Endometrial microvascular endothelial cells (primary cell): ENCODE measurements around the gene DDX3X. TPM values are rescaled to one million over a fixed set of nuclear protein-coding genes. Genes with fewer than 3 reads are reported as not detected.
"Not testable (repeated sequence)": the region's sequence is repeated elsewhere in the genome, so short reads cannot be mapped to it uniquely, and the experiment has no call there.

ENCODE experiments used
- in situ Hi-C: cut with HindIII; loops from 2 replicates; pipeline ENCODE4 v1.10.0; 2017; ENCODE audit warnings: low sequenced_read_pairs, low pct_unique_long_range_greater_than_20kb; ENCODE audit errors: inconsistent ontology term
- total RNA-seq: library from RNA; depleted of rRNA; stranded (reverse); fragments of >200 nt; gene quantifications from one replicate; pipeline ENCODE4 v1.2.3, GENCODE V29; 2015; ENCODE audit errors: inconsistent ontology term

The DDX3X gene
- total RNA-seq, result 242 TPM

DNA sequence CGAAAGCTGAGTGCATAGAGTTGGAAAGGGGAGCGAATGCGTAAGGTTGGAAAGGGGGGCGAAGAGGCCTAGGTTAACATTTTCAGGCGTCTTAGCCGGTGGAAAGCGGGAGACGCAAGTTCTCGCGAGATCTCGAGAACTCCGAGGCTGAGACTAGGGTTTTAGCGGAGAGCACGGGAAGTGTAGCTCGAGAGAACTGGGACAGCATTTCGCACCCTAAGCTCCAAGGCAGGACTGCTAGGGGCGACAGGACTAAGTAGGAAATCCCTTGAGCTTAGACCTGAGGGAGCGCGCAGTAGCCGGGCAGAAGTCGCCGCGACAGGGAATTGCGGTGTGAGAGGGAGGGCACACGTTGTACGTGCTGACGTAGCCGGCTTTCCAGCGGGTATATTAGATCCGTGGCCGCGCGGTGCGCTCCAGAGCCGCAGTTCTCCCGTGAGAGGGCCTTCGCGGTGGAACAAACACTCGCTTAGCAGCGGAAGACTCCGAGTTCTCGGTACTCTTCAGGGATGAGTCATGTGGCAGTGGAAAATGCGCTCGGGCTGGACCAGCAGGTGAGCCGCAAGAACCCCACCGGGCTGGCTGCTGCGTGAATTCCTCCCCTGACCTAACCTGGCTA, at the start of gene DDX3X:
DDX3X (plus strand) TSS at position 419 of the 619 bp plus-strand sequence; CDS start at position 510, 91 bp downstream.
- in situ Hi-C loops, result no loop called here

DNA sequence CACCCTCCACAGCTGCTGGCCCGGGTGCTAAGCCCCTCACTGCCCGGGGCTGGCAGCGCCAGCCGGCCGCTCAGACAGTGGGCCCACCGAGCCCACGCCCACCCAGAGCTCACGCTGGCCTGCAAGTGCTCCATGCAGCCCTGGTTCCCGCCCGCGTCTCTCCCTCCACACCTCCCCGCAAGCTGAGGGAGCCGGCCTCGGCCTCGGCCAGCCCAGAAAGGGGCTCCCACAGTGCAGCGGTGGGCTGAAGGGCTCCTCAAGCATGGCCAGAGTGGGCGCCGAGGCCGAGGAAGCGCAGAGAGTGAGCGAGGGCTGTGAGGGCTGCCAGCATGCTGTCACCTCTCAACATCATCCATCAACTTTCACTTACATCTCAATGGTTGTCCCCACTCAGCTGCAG, 48.0 kb upstream of the DDX3X start:
- in situ Hi-C loops, result not testable (repeated sequence)

DNA sequence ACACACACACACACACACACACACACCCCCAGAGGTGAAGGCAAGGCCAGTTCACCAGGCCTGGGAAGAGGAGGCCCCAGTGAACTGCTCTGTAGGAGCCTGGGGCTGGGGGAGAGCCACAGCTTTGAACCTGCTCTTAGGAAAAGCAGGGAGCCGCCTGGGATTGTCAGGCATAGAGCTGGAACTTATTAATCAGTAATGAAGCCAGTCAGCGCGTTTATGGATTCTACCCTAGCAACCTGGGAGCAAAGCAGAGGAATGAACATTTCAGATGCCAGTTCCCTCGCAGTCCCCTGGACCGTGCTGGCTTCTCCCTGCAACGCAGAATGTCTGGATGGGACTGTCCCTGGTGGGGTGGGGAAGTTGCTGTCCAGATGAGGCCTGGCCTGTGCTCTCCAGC, 45.3 kb upstream of the DDX3X start:
- in situ Hi-C loops, result no loop called here

DNA sequence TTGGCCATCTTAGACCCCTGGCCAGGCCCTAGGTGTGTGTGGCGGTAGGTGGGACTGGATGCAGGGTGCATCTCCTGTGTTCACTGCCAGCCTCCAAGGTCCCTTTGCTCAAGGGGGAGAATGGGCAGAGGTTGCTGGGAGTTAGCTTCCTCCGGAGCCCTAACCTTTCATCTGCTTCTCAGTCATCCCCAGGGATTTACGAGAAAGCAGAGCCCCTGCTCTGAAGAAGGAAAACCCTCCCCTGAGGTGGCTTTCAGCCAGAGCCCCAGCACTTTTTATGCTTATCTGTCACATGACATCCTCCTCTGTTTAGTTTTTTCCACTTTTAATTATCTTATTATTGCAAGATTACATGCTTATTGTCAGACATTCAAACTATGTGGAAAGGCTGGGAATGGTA, 44.9 kb upstream of the DDX3X start:
- in situ Hi-C loops, result no loop called here

DNA sequence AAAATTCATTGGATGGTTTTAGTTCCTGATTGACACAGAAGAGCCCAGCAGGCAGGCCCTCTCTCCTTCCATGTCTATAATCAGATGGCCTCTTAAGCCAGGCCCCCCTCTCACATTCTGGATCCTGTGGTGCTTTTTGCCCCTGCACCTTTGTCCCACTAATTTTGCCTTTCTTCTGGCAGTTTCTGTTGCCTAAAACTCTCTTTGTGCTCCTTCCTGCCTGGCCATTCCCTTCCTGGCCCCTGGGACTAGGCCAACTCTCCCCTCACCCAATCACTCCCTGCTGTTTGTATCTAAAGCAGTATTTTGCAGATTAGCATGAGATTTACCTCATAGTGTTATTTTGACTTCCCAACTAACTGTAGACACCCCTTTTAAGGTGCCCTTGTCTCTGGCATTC, 42.7 kb upstream of the DDX3X start:
- in situ Hi-C loops, result no loop called here

DNA sequence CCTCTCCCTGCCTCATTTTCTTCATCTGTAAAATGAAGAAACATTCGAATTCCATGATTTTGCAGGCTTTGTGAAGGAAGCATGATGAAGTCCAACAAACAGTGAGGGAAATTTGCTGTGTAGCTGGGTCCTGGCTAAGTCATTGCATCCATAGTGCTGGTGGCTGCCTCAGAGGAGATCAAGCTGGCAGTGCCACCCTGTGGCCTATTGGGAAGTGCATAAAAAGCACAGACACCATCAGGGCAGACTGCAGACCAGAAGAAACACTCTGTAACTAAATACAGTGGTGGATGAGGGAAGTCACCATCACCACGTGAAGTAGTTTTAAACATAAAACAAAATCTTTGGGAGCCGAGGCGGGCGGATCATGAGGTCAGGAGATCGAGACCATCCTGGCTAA, 40.7 kb upstream of the DDX3X start:
- in situ Hi-C loops, result no loop called here

DNA sequence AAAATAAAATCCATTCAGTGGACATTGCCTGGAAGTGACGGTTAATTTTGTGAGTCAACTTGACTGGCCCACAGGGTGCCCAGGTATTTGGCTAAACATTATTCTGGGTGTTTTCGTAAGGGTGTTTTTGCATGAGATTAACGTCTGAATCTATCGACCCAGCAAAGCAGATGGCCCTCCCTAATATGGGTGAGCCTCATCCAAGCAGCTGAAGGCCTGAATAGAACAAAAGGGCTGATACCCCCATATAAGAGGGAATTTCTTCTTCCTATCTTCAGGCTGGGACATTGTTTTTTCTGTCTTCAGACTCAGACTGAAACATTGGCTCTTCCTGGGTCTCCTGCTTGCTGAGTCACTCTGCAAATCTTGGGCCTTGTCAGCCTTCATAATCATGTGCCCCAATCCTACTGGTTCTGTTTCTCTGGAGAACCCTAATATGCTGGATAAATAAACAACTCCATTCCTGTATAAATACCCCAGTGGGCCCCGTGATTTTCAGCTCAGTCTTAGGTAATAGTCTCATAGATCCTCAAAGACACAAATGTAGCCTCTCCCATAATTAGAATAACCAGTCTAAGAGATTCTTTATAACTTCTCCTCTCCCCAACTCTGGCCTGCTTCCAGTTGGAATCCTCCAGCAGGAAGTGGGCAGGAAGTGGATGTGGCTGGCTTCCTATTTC, 33.1 kb upstream of the DDX3X start:
- in situ Hi-C loops, result no loop called here

DNA sequence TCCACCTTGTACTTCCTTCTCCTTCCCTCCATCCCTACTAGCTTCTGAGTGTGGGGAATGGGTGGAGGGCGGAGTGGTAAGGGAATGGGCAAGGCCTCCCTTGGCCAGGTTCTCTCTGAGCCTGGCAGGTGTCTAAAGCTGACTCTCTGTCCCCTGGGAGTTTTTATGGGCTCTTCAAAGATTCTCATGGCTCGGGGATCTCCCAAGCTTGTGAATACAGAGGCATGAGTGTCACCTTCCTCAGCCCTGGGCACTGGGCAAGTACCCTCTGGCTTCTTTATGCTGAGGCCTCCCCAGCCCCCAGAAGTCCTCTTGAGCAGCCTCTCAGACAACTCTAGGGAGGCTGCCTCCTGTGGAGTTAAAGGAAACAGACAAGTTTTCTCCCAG, 32.5 kb upstream of the DDX3X start:
- in situ Hi-C loops, result no loop called here

DNA sequence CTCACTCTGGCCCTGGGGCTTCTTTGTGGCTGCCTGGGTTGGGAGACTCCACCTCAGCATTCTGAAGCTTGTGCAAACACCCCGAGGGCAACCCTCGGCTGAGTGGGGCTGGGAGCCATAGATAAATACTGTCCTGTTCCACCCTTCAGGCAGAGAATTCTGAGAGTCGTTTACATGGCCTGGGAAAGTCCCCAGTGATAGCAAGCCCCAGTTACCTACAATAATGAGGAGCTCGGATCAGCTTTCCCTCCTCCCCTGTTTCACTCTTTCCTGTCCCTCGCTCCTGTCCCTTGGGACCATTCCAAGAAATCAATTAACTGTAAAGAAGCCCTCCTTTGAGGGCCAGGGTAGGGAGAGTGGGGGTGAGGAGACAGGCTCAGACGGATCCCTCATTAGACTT, 31.6 kb upstream of the DDX3X start:
- in situ Hi-C loops, result no loop called here

DNA sequence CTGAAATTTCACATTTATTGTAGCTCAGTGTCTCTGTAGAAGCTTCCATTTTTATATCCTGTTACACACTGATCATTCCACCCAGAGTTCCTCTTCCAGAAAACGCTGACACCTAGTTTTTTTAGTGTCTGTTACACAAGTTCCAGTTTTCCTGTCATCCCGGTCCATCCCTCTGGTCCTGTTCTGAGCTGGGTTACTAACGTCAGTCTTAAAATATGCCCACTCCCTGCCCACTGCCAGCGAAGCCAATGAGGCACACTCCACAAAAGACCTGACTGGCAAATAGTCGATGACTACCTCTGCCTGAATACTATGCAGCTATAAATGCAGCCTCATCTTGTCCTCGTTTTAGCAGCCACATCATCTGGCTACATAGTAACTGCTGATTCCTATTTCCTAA, 30.9 kb upstream of the DDX3X start:
- in situ Hi-C loops, result no loop called here

DNA sequence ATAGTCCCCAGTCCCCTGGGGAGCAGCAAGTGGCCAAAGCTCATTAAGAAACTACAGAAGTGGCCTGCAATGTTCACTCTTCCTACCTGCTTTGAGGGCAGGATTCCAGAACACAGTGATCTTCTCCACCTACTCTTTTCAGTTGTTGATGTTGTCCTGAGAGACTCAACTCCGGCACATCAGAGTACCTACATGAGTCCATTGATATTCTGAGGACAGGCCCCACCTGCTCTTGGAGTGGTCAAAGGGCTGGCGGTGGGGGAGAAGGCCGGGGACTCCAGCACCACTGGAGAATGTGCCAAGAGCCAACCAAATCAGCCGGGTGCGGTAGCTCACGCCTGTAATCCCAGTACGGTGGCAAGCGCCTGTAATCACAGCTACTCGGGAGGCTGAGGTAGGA, 29.8 kb upstream of the DDX3X start:
- in situ Hi-C loops, result no loop called here

DNA sequence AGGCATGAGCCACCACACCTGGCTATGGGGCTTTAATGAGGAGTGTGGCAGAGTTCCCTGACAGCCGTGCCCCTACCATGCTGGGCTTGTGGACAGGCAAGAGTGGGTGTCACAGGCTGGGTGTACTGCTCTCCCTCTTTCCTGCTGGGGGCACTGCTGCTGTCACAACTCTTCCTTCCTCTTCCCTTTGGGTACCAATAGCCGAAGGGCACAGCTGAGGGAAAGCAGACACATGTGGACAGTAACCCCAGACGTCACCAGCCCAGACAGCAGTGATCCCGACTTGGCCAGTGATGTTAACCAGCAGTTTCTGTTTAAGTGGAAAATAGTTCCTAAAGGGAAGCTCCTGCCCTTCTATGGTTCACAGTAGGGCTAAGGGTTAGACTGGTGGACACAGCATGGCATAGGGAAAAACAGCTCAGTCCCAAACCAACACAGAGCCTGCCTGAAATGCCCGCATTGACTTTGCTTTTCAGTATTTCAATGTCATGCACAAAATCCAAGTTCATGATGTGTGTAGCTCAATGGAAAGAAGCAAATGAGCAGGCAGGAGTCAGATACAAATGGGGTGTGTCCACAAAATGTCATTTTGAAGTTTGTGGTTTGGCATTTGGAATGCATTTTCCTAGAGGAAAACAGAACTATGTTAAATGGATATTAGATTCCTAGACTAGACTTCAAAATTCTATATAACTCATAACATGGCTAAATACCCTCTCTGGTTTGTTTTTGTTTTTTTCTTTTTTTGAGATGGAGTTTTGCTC, 24.9 kb upstream of the DDX3X start:
- in situ Hi-C loops, result no loop called here

DNA sequence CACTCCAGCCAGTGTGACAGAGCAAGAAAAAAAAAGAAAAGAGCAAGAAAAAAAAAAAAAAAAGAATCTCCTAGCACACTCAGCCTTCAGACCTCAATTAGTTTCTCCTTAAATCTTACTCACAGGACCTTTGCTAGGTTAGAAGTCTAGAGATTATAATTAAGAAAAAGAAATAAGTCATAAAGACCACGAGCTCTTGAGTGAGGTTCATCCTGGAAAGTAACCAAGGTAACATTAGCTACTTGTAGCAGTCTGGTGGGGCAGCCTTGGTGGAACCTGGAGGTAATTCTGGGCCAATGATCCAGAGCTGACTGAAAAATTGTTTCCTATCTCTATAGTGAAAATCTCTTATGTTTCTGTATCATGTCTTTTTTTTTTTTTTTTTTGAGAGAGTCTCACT, 21.2 kb upstream of the DDX3X start:
- in situ Hi-C loops, result no loop called here

DNA sequence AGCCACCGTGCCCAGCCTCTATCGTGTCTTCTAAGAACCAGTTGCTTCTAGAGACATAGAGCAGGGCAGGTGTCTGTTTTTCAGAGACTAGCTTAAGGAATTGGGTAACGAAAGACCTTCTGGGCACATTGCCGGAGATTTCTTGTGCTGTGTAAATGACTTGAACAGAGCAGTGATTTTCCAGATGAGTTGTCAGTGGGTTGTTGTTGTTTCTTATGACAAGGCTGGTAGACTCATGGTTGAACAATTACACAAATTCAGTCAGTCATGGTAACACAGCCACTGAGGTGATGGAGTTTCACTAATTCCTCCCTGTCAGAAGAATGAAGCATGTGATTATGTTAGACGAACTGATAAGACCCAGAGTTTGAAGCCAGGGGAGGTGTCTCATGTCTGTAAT, 20.5 kb upstream of the DDX3X start:
- in situ Hi-C loops, result no loop called here

DNA sequence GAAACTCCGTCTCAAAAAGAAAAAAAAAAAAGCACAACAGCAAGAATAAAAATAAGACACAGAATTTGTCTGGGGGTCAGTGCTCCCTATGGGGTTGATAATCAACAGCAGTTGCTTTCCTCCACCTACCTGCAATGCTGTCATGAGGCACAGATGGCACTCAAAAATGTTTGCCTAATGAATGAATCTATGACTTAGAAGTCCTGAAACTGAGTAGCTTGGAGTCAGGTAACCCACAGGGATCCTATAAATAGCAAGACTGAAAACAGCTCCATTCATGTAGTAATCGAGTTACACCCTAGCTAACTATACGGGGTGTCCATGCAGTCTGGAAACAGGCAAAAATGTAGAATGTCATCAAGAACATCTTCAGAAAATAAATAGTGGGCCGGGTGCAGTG, 19.8 kb upstream of the DDX3X start:
- in situ Hi-C loops, result no loop called here

DNA sequence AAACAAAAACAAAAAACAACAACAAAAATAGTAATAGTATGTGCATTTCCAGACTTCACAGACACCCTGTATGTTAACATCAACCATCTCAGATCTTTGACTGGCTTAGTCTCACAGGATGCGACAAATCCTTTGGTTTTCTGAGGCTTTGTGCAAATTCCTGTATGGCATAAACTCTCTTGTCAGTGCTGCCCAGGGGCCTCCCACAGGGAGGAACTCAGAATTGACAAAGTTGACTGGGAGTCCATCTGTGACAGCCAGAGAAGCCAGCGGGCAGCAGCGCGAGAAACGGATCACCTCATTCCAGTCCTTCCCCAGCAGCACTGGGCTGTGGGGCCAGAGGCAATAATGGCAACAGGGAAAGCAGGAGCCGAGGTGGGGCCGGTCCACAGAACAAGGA, 19.1 kb upstream of the DDX3X start:
- in situ Hi-C loops, result no loop called here

DNA sequence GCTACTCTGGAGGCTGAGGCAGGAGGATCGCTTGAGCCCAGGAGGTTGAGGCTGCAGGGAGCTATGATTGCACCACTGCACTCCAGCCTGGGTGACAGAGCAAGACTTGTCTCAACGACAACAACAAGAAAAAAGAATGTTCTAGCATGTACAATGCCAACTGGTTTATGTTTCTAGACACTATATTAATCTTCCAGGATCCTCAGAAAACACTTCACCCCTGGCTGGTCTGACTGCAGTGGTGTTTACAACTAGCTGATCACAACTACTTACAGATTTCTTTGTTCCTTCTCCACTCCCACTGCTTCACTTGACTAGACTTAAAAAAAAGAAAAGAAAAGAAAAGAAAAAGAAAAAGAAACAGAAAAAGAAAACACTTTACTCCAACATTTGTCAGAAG, 17.7 kb upstream of the DDX3X start:
- in situ Hi-C loops, result not testable (repeated sequence)

DNA sequence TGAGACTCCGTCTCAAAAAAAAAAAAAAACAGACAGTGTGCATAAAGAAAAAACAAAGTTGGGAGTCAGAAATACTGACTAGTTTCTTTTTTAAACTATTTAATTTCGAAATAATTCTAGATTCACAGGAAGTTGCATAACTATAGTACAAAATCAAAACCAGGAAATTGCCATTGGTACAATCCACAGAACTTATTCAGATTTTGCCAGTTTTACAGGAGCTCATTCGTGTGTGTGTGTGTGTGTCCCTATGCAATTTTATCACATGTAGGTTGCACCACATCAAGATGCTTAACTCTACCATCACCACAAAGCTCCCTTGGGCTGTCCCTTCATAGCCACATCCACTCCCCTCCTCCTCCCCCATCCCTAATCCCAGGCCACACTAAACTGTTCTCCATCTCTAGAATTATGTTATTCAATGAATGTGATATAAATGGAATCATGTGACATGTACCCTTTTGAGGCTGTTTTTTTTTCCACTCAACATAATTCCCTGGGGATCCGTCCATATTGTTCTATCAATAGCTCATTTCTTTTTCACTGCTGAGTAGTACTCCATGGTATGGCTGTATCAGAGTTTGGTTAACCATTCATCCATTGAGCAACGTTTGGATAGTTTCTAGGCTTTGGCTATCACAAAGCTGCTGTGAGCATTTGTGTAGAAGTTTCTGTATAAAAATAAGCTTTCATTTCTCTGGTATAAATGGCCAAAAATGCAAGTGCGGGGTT, 16.3 kb upstream of the DDX3X start:
- in situ Hi-C loops, result no loop called here

DNA sequence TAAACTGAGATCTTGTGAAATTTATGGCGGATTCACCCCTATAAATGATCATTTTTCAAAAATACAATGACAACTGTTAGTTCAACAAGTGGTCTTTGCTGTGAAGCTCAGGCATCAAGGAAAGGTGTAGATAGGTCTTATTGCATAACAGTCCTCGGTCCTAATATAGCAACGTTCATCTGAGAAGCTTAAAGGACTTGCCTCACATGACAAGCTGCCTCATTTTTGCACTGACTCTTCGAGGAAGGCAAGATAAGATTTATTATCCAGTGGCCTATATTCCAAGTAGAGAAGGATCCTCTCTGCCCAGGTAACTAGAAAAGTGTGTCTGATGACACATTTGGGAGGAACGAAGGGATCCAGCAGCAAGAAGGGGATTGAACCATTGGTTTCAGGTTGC, 13.6 kb upstream of the DDX3X start:
- in situ Hi-C loops, result no loop called here
